IMR-90 (cell line): ENCODE results near the gene COPS4. TPM values are rescaled to one million over a fixed set of nuclear protein-coding genes. Genes with fewer than 3 reads are reported as not detected.

Experiments
- ATAC-seq: fragments of 200-7000 bp; cut with Tn5 transposase; 2 replicates; pipeline ENCODE4 v1.9.1; 2020; ENCODE audit warnings: low read depth, mild to moderate bottlenecking, moderate library complexity
- BruUV-seq: library from RNA; stranded (reverse); fragments of 400-500 nt; replicated peaks from 2 replicates; lab custom pipeline; 2021; lab: Mats Ljungman, UMichigan
- CTCF ChIA-PET: fragments of 300-600 bp; formaldehyde crosslinking; extraction: SDS; loops from one replicate; lab custom pipeline; 2021; ENCODE audit warnings: antibody characterized with exemption; lab: Yijun Ruan, JAX
- POLR2A ChIA-PET: fragments of 300-600 bp; sonication (Branson Sonifier 250); formaldehyde crosslinking; loops from one replicate; lab custom pipeline; 2022; ENCODE audit warnings: antibody characterized with exemption; ENCODE audit not compliant: unreplicated experiment; lab: Charles Lee
- DNase-seq: peaks from one replicate; pipeline ENCODE4 v3.0.0; 2013
- H2AFZ ChIP-seq: replicated peaks from 2 replicates; pipeline ENCODE3; 2013; ENCODE audit warnings: low read length, mild to moderate bottlenecking; ENCODE audit not compliant: poor library complexity
- H2AK5ac ChIP-seq: 2 replicates; pipeline ENCODE4 v1.6.1; 2013; ENCODE audit warnings: low read depth, low read length, inconsistent platforms
- H2AK9ac ChIP-seq: replicated peaks from 2 replicates; pipeline ENCODE3; 2013; ENCODE audit warnings: mild to moderate bottlenecking, low read depth, low read length, moderate library complexity; ENCODE audit not compliant: poor library complexity
- H2BK120ac ChIP-seq: 2 replicates; pipeline ENCODE4 v1.6.1; 2013; ENCODE audit warnings: low read depth, low read length, inconsistent platforms
- H2BK15ac ChIP-seq: 3 replicates; pipeline ENCODE4 v1.6.1; 2013; ENCODE audit warnings: low read depth, low read length, inconsistent platforms
- H2BK20ac ChIP-seq: 2 replicates; pipeline ENCODE4 v1.6.1; 2013; ENCODE audit warnings: low read depth, mild to moderate bottlenecking, inconsistent platforms, low read length, moderate library complexity
- H2BK5ac ChIP-seq: 2 replicates; pipeline ENCODE4 v1.6.1; 2013; ENCODE audit warnings: mild to moderate bottlenecking, low read depth, low read length, inconsistent platforms; ENCODE audit not compliant: poor library complexity, severe bottlenecking
- H3K14ac ChIP-seq: replicated peaks from 2 replicates; pipeline ENCODE4 v1.6.1; 2013; ENCODE audit warnings: low read depth, low read length, inconsistent platforms
- H3K18ac ChIP-seq: 2 replicates; pipeline ENCODE4 v1.6.1; 2013; ENCODE audit warnings: low read depth, low read length, control low read depth
- H3K23ac ChIP-seq: 2 replicates; pipeline ENCODE4 v1.6.1; 2013; ENCODE audit warnings: low read depth, low read length, inconsistent platforms
- H3K27ac ChIP-seq: 2 replicates; pipeline ENCODE4 v1.5.1; 2013; ENCODE audit warnings: mild to moderate bottlenecking, control low read depth, low read length; ENCODE audit not compliant: insufficient read depth
- H3K27me3 ChIP-seq: 2 replicates; pipeline ENCODE4 v1.6.1; 2013; ENCODE audit warnings: low read length; ENCODE audit not compliant: control insufficient read depth, insufficient read depth
- H3K36me3 ChIP-seq: 2 replicates; pipeline ENCODE4 v1.6.1; 2013; ENCODE audit warnings: low read length, mixed read lengths; ENCODE audit not compliant: control insufficient read depth, insufficient read depth
- H3K4ac ChIP-seq: 2 replicates; pipeline ENCODE4 v1.6.1; 2013; ENCODE audit warnings: low read depth, low read length, inconsistent platforms
- H3K4me1 ChIP-seq: 2 replicates; pipeline ENCODE4 v1.6.1; 2013; ENCODE audit warnings: low read length, mixed read lengths; ENCODE audit not compliant: control insufficient read depth, insufficient read depth
- H3K4me2 ChIP-seq: 2 replicates; pipeline ENCODE4 v1.6.1; 2013; ENCODE audit warnings: low read depth, mild to moderate bottlenecking, control low read depth, low read length, moderate library complexity
- H3K4me3 ChIP-seq: 2 replicates; pipeline ENCODE4 v1.5.1; 2013; ENCODE audit warnings: low read depth, mild to moderate bottlenecking, control low read depth, low read length, moderate library complexity; ENCODE audit not compliant: insufficient read depth
- H3K56ac ChIP-seq: 2 replicates; pipeline ENCODE4 v1.6.1; 2013; ENCODE audit warnings: low read length, inconsistent platforms; ENCODE audit not compliant: insufficient read depth; ENCODE audit errors: extremely low read depth
- H3K79me1 ChIP-seq, 2 experiments: 2 replicates each; pipeline ENCODE4 v1.6.1; 2013; ENCODE audit warnings: low read length in 2 of 2, inconsistent platforms in 1 of 2, low read depth in 1 of 2
- H3K9ac ChIP-seq: 2 replicates; pipeline ENCODE4 v1.6.1; 2013; ENCODE audit warnings: low read depth, low read length, control low read depth
- H3K9me1 ChIP-seq: 2 replicates; pipeline ENCODE4 v1.6.1; 2013; ENCODE audit warnings: low read length, inconsistent platforms; ENCODE audit not compliant: insufficient read depth
- H3K9me3 ChIP-seq: 2 replicates; pipeline ENCODE4 v1.6.1; 2013; ENCODE audit warnings: low read length; ENCODE audit not compliant: control insufficient read depth, insufficient read depth
- H4K20me1 ChIP-seq: 2 replicates; pipeline ENCODE4 v1.6.1; 2013; ENCODE audit warnings: low read length, inconsistent platforms; ENCODE audit not compliant: insufficient read depth
- H4K5ac ChIP-seq: 2 replicates; pipeline ENCODE4 v1.6.1; 2013; ENCODE audit warnings: mild to moderate bottlenecking, low read depth, low read length, control low read depth
- H4K8ac ChIP-seq, 2 experiments: 2 replicates each; pipeline ENCODE4 v1.6.1; 2013; ENCODE audit warnings: low read depth in 2 of 2, low read length in 2 of 2, control low read depth in 1 of 2, inconsistent platforms in 1 of 2
- H4K91ac ChIP-seq: 2 replicates; pipeline ENCODE4 v1.6.1; 2013; ENCODE audit warnings: low read depth, low read length, inconsistent platforms; ENCODE audit not compliant: insufficient read depth
- BHLHE40 ChIP-seq: fragments of 150-350 bp; IDR thresholded peaks from 2 replicates; pipeline ENCODE4 v1.6.1; 2016; ENCODE audit warnings: mild to moderate bottlenecking, low read depth, low read length
- CEBPB ChIP-seq: IDR thresholded peaks from 2 replicates; pipeline ENCODE4 v1.6.1; 2012; ENCODE audit warnings: low read depth, low read length, improper control_type of control experiment
- CHD1 ChIP-seq: IDR thresholded peaks from 2 replicates; pipeline ENCODE4 v1.6.1; 2012; ENCODE audit warnings: low read depth, low read length, improper control_type of control experiment
- ELK1 ChIP-seq: fragments of 150-350 bp; IDR thresholded peaks from 2 replicates; pipeline ENCODE4 v1.6.1; 2016; ENCODE audit warnings: low read depth, mild to moderate bottlenecking, low read length, moderate library complexity, borderline replicate concordance
- FOS ChIP-seq: fragments of 150-350 bp; IDR thresholded peaks from 2 replicates; pipeline ENCODE4 v1.6.1; 2016; ENCODE audit warnings: low read depth, low read length
- MAFK ChIP-seq: IDR thresholded peaks from 2 replicates; pipeline ENCODE4 v1.6.1; 2012; ENCODE audit warnings: low read depth, low read length, improper control_type of control experiment
- MAZ ChIP-seq: IDR thresholded peaks from 2 replicates; pipeline ENCODE4 v1.6.1; 2012; ENCODE audit warnings: low read depth, mild to moderate bottlenecking, low read length, improper control_type of control experiment, moderate library complexity, borderline replicate concordance
- MXI1 ChIP-seq: IDR thresholded peaks from 2 replicates; pipeline ENCODE4 v1.6.1; 2012; ENCODE audit warnings: low read depth, mild to moderate bottlenecking, low read length, moderate library complexity, borderline replicate concordance
- POLR2A ChIP-seq: IDR thresholded peaks from 2 replicates; pipeline ENCODE4 v1.6.1; 2012; ENCODE audit warnings: mild to moderate bottlenecking, low read depth, low read length
- RAD21 ChIP-seq: IDR thresholded peaks from 2 replicates; pipeline ENCODE4 v1.6.1; 2012; ENCODE audit warnings: low read length, improper control_type of control experiment
- RCOR1 ChIP-seq: IDR thresholded peaks from 2 replicates; pipeline ENCODE4 v1.6.1; 2012; ENCODE audit warnings: mild to moderate bottlenecking, low read length, improper control_type of control experiment; ENCODE audit not compliant: insufficient replicate concordance
- RFX5 ChIP-seq: IDR thresholded peaks from 2 replicates; pipeline ENCODE4 v1.8.0; 2012; ENCODE audit warnings: low read depth, mild to moderate bottlenecking, low read length, moderate library complexity
- SMC3 ChIP-seq: fragments of 150-350 bp; IDR thresholded peaks from 2 replicates; pipeline ENCODE4 v1.6.1; 2016; ENCODE audit warnings: low read depth, mild to moderate bottlenecking, antibody characterized with exemption, low read length, moderate library complexity
- USF2 ChIP-seq: fragments of 150-350 bp; IDR thresholded peaks from 2 replicates; pipeline ENCODE4 v1.6.1; 2017; ENCODE audit warnings: mild to moderate bottlenecking, antibody characterized with exemption, low read length, low read depth
- WGBS, 2 experiments: methylation state at CpG; one replicate each; pipeline versions ENCODE4 v1.1.5 to v1.1.7; 2013; ENCODE audit warnings: missing lambda C conversion rate in 2 of 2; ENCODE audit not compliant: insufficient read length in 1 of 2; ENCODE audit errors: extremely low coverage in 2 of 2; 5-methylcytosine and 5-hydroxymethylcytosine counted together
- dilution Hi-C: fragments of 300-500 bp; cut with HindIII; formaldehyde crosslinking; loops from one replicate; pipeline ENCODE4 v1.14.3; 2018; ENCODE audit warnings: low sequenced_read_pairs; ENCODE audit not compliant: unreplicated experiment
- in situ Hi-C: fragments of 300-500 bp; cut with MboI; formaldehyde crosslinking; loops from 3 replicates; pipeline ENCODE4 v1.14.3; 2019; ENCODE audit warnings: low sequenced_read_pairs, inconsistent platforms, mixed read lengths
- intact Hi-C: fragments of 100-400 bp; cut with micrococcal nuclease; formaldehyde crosslinking; loops from 2 replicates; pipeline ENCODE4 v1.10.0; 2022
- polyA plus RNA-seq, 3 experiments: library from polyadenylated mRNA; depleted of rRNA; stranded (reverse); fragments of >200 nt; gene quantifications; 2 replicates each; pipeline ENCODE4 v1.2.3, GENCODE V29; 2012; ENCODE audit warnings: low replicate concordance in 1 of 3
- total RNA-seq: library from RNA; depleted of rRNA; stranded (reverse); fragments of >200 nt; gene quantifications from 2 replicates; pipeline ENCODE4 v1.2.3, GENCODE V29; 2012
- TF ChIP-seq, protein P1 (sequence below): conservative IDR thresholded peaks from 2 replicates; pipeline ENCODE4 v1.5.1; 2012; ENCODE audit warnings: mild to moderate bottlenecking, low read depth, low read length, improper control_type of control experiment

COPS4 gene
- total and polyA plus RNA-seq, 2 of the 4 experiments (the other 2 are of a cell fraction): 40.1 to 115 TPM

DNA sequence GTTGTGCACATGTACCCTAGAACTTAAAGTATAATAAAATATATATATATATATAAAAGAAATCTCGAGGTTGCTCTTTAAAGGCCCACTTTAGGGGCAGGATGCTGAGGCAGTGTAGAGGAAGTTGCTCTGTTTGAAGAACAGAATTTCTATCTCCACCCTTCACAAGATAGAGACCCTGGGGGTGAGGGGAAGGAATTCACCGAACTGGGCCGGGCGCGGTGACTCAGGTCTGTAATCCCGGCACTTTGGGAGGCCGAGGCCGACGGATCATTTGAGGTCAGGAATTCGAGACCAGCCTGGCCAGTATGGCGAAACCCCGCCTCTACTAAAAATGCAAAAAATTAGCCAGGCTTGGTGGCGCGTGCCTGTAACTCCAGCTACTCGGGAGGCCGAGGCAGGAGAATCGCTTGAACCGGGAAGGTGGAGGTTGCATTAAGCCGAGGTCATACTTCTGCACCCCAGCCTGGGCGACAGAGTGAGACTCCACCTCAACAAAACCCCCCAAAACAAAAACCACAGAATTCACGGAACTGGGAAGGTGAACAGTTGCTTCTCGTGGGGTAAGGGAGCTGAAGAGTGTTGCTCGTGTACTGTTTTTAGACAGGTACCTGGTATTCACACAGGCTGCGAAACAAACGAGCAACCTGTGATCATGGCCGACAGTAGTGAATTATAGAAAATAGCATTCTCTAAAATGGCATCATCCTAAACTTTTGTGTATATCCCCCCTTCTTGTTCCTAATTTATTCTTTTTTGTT lies 73.3 kb downstream of the COPS4 start:
- CTCF ChIA-PET: interaction anchor here (0.6 kb wide), 1 partner anchor 12 kb away, joined by 6 read pairs; no protein-coding TSS in a partner anchor
- TF ChIP-seq CHD1: no peak
- no peak for TF ChIP-seq MAZ
- TF ChIP-seq RAD21: no peak
- TF ChIP-seq BHLHE40: no peak
- TF ChIP-seq POLR2A: no peak
- no peak for TF ChIP-seq RFX5
- no peak for TF ChIP-seq SMC3
- no peak for TF ChIP-seq MXI1
- no peak for TF ChIP-seq USF2
- TF ChIP-seq RCOR1: no peak
- TF ChIP-seq, protein P1, sequence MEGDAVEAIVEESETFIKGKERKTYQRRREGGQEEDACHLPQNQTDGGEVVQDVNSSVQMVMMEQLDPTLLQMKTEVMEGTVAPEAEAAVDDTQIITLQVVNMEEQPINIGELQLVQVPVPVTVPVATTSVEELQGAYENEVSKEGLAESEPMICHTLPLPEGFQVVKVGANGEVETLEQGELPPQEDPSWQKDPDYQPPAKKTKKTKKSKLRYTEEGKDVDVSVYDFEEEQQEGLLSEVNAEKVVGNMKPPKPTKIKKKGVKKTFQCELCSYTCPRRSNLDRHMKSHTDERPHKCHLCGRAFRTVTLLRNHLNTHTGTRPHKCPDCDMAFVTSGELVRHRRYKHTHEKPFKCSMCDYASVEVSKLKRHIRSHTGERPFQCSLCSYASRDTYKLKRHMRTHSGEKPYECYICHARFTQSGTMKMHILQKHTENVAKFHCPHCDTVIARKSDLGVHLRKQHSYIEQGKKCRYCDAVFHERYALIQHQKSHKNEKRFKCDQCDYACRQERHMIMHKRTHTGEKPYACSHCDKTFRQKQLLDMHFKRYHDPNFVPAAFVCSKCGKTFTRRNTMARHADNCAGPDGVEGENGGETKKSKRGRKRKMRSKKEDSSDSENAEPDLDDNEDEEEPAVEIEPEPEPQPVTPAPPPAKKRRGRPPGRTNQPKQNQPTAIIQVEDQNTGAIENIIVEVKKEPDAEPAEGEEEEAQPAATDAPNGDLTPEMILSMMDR: no peak
- TF ChIP-seq CEBPB: no peak
- no peak for TF ChIP-seq MAFK
- no peak for TF ChIP-seq ELK1
- TF ChIP-seq FOS: no peak

More for the DNA sequence above, 73.3 kb downstream of the COPS4 start:
- no peak overlapping the region for H2BK20ac ChIP-seq
- no peak overlapping the region for H3K56ac ChIP-seq
- H3K27ac ChIP-seq: no peak overlapping the region
- no peak overlapping the region for H3K23ac ChIP-seq
- no peak overlapping the region for H2BK5ac ChIP-seq
- intact Hi-C loops: no loop called here
- H3K4me1 ChIP-seq: no peaks in the 10 kb centered on the region
- ATAC-seq (no peak), DNase-seq (no peak)
- no peak overlapping the region for H3K18ac ChIP-seq
- H3K79me1 ChIP-seq: no peaks in the 10 kb centered on the region
- H2AK5ac ChIP-seq: no peak overlapping the region
- no peak overlapping the region for H4K8ac ChIP-seq
- H4K91ac ChIP-seq: no peak overlapping the region
- H2AK9ac ChIP-seq: no peak overlapping the region
- POLR2A ChIA-PET: no interaction called here
- H3K4ac ChIP-seq: no peak overlapping the region
- no peak overlapping the region for H2BK120ac ChIP-seq
- H2BK15ac ChIP-seq: no peak overlapping the region
- WGBS, 2 experiments: 97% methylated on average over 11 of the region's 26 CpGs; no CpG with 5 or more reads in 1 of the 2 experiments
- no peak overlapping the region for H3K9ac ChIP-seq
- no peak overlapping the region for H3K4me3 ChIP-seq
- H3K14ac ChIP-seq: no peak overlapping the region
- no peaks in the 10 kb centered on the region for H4K20me1 ChIP-seq
- 0 out of 2 replicates have a peak, but pooled peaks cover 1% of the 10 kb centered on the region for H3K27me3 ChIP-seq
- no peak overlapping the region for H3K4me2 ChIP-seq
- no TSS peak for BruUV-seq
- H4K5ac ChIP-seq: no peak overlapping the region
- H3K9me1 ChIP-seq: no peaks in the 10 kb centered on the region; the same call in 1 of the 2 replicates
- in situ Hi-C loops: no loop called here
- H3K36me3 ChIP-seq: no peaks in the 10 kb centered on the region
- no peaks in the 10 kb centered on the region for H3K9me3 ChIP-seq
- dilution Hi-C loops: no loop called here
- no peak overlapping the region for H2AFZ ChIP-seq
